Caco-2 (cell line): ENCODE measurements around the gene CHDH. TPM values are rescaled to one million over a fixed set of nuclear protein-coding genes. Genes with fewer than 3 reads are reported as not detected.
A peak's percentile ranks its signal among the peaks of the same experiment; 100 is the strongest.

Experiments used
- BruUV-seq: library from RNA; stranded (reverse); fragments of 400-500 nt; replicated peaks from 2 replicates; lab custom pipeline; 2021; lab: Mats Ljungman, UMichigan
- CTCF ChIA-PET: fragments of 300-600 bp; sonication (Branson Sonifier 250); formaldehyde crosslinking; loops from one replicate; lab custom pipeline; 2022; ENCODE audit warnings: antibody characterized with exemption; lab: Charles Lee
- POLR2A ChIA-PET: fragments of 300-600 bp; sonication (Branson Sonifier 250); formaldehyde crosslinking; loops from one replicate; lab custom pipeline; 2022; ENCODE audit warnings: antibody characterized with exemption; lab: Charles Lee
- DNase-seq, 2 experiments: peaks; one replicate each; pipeline versions ENCODE4 v3.0.0 to v3.0.0-alpha.2; 2020 to 2022
- H3K27me3 ChIP-seq: replicated peaks from 2 replicates; pipeline ENCODE4 v1.6.0; 2011; ENCODE audit warnings: low read length; ENCODE audit not compliant: control insufficient read depth, insufficient read depth
- H3K36me3 ChIP-seq: 2 replicates; pipeline ENCODE4 v1.5.1; 2011; ENCODE audit warnings: low read length; ENCODE audit not compliant: control insufficient read depth, insufficient read depth
- H3K4me1 ChIP-seq: fragments of 250-450 bp; sonication (Bioruptor Pico); 2 replicates; pipeline ENCODE4 v1.5.1; 2020; ENCODE audit warnings: mild to moderate bottlenecking
- H3K4me3 ChIP-seq: 2 replicates; pipeline ENCODE4 v1.5.1; 2011; ENCODE audit warnings: low read depth, mild to moderate bottlenecking, control low read depth, low read length
- H3K9me3 ChIP-seq: fragments of 250-450 bp; sonication (Bioruptor Pico); 2 replicates; pipeline ENCODE4 v1.5.1; 2020; ENCODE audit warnings: mild to moderate bottlenecking, moderate library complexity
- H3K27ac Mint-ChIP-seq: one replicate; pipeline ENCODE4 v1.8.0; 2022; ENCODE audit warnings: mixed read lengths; ENCODE audit not compliant: unreplicated experiment
- H3K27me3 Mint-ChIP-seq: one replicate; pipeline ENCODE4 v1.8.0; 2022; ENCODE audit warnings: mixed read lengths; ENCODE audit not compliant: insufficient read depth, unreplicated experiment
- H3K36me3 Mint-ChIP-seq: one replicate; pipeline ENCODE4 v1.8.0; 2022; ENCODE audit warnings: mild to moderate bottlenecking, mixed read lengths; ENCODE audit not compliant: insufficient read depth, unreplicated experiment
- H3K4me1 Mint-ChIP-seq: one replicate; pipeline ENCODE4 v1.8.0; 2022; ENCODE audit warnings: low read depth, mixed read lengths; ENCODE audit not compliant: unreplicated experiment
- H3K4me3 Mint-ChIP-seq: one replicate; pipeline ENCODE4 v1.8.0; 2022; ENCODE audit warnings: mild to moderate bottlenecking, moderate library complexity, mixed read lengths; ENCODE audit not compliant: unreplicated experiment
- H3K9me3 Mint-ChIP-seq: one replicate; pipeline ENCODE4 v1.8.0; 2022; ENCODE audit warnings: mixed read lengths; ENCODE audit not compliant: unreplicated experiment
- CTCF ChIP-seq, 2 experiments: fragments of 200-600 bp in 1 of 2; IDR thresholded peaks; 1 replicate in 1 of 2; 2 replicates in 1 of 2; pipeline versions ENCODE4 v1.5.1 to v1.8.0; 2011 to 2022; ENCODE audit warnings: antibody characterized with exemption in 1 of 2, control low read depth in 1 of 2, inconsistent platforms in 1 of 2, low read depth in 1 of 2, low read length in 1 of 2, mild to moderate bottlenecking in 1 of 2, moderate library complexity in 1 of 2; ENCODE audit not compliant: insufficient read depth in 1 of 2, severe bottlenecking in 1 of 2, unreplicated experiment in 1 of 2
- intact Hi-C: fragments of 100-400 bp; cut with micrococcal nuclease; formaldehyde crosslinking; loops from one replicate; pipeline ENCODE4 v1.10.0; 2022; ENCODE audit not compliant: unreplicated experiment
- total RNA-seq: library from RNA; stranded (reverse); gene quantifications from 2 replicates; pipeline ENCODE4 v1.2.3, GENCODE V29; 2022

Gene CHDH
- total RNA-seq, 1 experiment from 2014 or later, result 32.4 TPM

- DNase-seq, result no peak
- CTCF ChIA-PET, result no interaction called here
- peaks cover 2% of the 10 kb centered on the region; the same call in 1 of the 2 replicates for H3K36me3 ChIP-seq
Observed at GRCh38 chr3:53883008-53883407, 36.8 kb upstream of the CHDH start.

DNA sequence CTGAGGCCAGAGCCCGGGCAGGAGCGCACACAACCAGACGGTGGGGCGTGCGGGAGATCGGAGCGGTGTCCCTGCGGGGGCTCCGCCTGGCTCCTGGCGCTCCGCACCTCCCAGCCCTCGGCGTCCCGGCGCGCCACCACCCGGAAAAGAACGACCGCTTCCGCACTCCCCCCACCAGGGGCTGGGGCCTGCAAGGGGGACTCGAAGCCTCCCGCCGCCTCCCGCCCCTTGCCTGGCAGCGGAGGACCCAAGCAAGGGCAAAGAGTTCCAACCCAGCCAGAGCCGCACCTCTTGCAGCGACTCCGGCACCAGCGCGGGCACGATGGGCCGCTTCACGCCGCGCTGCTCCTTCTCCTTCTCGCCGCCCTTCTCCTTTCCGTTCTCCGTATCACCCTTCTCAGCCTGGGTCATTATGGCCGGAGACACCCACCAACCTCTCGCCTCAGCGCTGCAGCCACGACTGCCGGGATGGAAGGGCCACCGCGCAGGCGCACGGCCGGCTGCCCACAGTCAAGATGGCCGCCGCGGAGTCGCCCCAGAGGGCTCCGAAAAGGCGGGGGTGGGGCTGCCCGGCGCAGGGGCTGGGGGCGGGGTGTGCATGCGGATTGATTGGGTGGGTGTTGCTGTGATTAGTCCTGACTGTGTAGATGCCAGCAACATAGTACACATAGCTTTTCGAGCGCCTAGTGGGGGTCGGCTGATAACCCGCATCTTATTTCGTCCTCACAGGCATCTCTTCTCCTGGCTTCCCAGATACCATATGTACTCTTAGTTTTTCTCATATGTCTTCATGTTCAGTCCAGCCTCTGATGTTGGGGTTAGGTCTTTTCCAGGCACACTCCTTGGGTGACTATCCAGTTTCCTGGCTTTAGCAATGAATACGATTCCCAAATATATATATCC is 35.7 kb upstream of the CHDH start, which contains the start of gene ACTR8:
ACTR8 (minus strand) TSS at position 462 of the 903 bp plus-strand sequence; CDS start at position 411, 51 bp downstream.
- Mint-ChIP-seq H3K9me3 (no peaks in the 10 kb centered on the region), H3K36me3 (peaks cover 46% of the 10 kb centered on the region), H3K27me3 (no peaks in the 10 kb centered on the region), H3K4me1 (peaks cover 21% of the 10 kb centered on the region), H3K4me3 (peak within 1 kb of the TSS; percentile 93), H3K27ac (peak within 1 kb of the TSS; percentile 96)
- intact Hi-C loops, result loop anchor here (1.0 to 2.0 kb wide), 2 partner anchors 9 to 35 kb away; partner anchors contain the start of genes CHDH, IL17RB and SELENOK
- peak in 1 of 2 experiments; percentile 38 for TF ChIP-seq CTCF (IDR thresholded peaks at IDR 0.05; ENCODE audit: insufficient read depth in 1 of 2, low read depth in 1 of 2, low read length in 1 of 2, severe bottlenecking in 1 of 2, unreplicated experiment in 1 of 2)
- CTCF ChIA-PET, result no interaction called here
- TSS peak; percentile 54 for BruUV-seq
- peaks cover 2% of the 10 kb centered on the region; the same call in 1 of the 2 replicates for H3K36me3 ChIP-seq
- peaks cover 13% of the 10 kb centered on the region for H3K4me1 ChIP-seq
- H3K27me3 ChIP-seq, result no peaks in the 10 kb centered on the region
- POLR2A ChIA-PET, result no interaction called here
- H3K9me3 ChIP-seq, result no peaks in the 10 kb centered on the region
- DNase-seq, result peak; percentile 89 to 92
- peak within 1 kb of the TSS; percentile 81 for H3K4me3 ChIP-seq

More at GRCh38 chr3:53883008-53883407, 36.8 kb upstream of the CHDH start:
- Mint-ChIP-seq H3K9me3 (no peaks in the 10 kb centered on the region), H3K4me1 (peaks cover 21% of the 10 kb centered on the region), H3K36me3 (peaks cover 38% of the 10 kb centered on the region), H3K27ac (no peak overlapping the region), H3K27me3 (no peaks in the 10 kb centered on the region), H3K4me3 (peak overlapping the region; percentile 93)
- intact Hi-C loops, result no loop called here
- no peak for TF ChIP-seq CTCF (IDR thresholded peaks at IDR 0.05; ENCODE audit: insufficient read depth in 1 of 2, low read depth in 1 of 2, low read length in 1 of 2, severe bottlenecking in 1 of 2, unreplicated experiment in 1 of 2)
- no TSS peak for BruUV-seq
- POLR2A ChIA-PET, result no interaction called here
- Histone ChIP-seq H3K9me3 (no peaks in the 10 kb centered on the region), H3K27me3 (no peaks in the 10 kb centered on the region), H3K4me1 (peaks cover 13% of the 10 kb centered on the region), H3K4me3 (no peak overlapping the region)
